CD4-positive, alpha-beta T cell treated with Interleukin-4 for 4 hours (primary cell): ENCODE data around the gene NRXN3.

Source experiments
- DNase-seq: peaks from one replicate; pipeline ENCODE4 v3.0.0-alpha.2; 2020

The NRXN3 gene

DNA sequence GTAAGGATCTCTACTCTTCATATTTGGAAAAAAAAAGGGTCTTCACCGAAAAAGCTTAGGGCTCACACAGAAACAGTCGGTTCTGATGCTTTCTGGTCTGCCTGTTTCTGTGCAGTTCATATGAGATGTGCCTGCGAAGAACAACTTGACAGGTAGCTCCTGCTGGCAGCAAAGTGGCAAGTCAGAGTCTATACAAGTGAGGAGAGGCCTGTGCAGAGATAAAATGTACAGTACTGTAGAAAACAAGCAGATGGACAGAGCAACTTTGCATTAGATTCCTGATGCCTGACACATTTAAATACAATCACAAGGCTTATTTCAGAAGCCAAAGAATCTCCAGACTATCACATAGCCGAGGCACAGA is 1105.1 kb downstream of the NRXN3 start:
- no peak for DNase-seq

DNA sequence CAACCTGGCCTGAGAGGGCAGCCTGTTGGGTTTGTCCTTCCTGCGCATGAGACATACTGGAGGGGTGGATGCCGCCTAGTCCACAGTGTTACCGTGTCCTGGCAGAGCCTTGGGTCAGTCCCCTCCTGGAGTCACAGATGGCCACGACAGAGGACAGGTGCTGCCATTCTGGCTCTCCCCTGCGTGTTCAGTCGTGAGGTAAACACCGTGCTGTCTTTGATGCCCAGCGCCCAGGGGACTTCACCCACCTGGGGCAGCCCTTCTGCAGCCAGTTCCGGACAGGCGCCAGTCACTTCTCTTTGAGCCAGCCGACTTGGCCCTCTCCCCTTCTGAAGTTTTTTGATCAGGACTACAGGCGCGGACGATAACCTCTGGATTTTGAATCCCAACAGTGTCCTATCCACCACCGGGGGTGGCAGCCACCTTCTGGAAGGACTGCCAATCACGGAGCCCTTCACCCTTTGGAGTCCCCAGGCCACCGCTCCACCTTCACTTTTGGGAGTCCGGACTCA is 1108.2 kb downstream of the NRXN3 start:
- DNase-seq = no peak

DNA sequence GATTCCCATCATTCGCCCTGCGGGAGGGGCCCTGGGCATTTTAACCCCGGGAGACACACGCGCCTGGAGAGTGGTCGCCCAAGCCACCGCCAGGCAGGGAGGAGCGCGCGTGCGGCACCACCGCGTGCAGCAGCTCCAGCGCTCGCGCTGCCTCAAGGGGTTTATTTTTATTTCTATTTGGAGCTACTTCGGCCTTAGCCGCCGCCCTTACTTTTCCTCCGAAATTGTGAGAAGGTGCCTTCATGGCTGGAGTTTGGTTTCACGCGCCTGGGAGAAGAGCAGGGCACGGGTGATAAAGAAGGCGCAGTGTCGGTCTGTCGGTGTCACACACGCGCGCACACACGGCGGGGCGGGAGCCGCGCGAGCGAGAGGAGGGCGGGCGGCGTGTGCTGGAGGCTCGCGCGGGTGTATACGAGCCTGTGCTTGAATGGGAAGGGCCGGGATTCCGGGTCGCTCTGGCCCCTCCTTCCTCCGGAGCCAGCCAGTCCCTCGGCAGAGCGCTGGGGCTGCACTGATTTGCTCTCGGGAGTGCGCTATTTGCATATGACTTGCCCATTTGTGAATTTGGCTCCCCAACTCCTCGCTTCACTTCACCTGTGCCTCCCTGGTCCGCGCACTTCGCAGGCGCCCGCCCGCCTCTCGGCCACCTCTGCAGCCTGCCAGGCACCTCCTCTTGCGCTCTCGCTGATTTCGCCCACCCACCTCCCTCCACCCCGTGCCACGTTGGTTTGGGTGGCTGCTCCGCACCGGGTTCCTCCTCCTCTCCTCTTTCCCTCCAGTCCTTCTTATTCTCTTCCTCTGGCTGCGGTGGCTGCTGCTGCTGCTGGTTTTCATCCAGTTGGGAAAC is 1108.8 kb downstream of the NRXN3 start:
- DNase-seq = no peak

DNA sequence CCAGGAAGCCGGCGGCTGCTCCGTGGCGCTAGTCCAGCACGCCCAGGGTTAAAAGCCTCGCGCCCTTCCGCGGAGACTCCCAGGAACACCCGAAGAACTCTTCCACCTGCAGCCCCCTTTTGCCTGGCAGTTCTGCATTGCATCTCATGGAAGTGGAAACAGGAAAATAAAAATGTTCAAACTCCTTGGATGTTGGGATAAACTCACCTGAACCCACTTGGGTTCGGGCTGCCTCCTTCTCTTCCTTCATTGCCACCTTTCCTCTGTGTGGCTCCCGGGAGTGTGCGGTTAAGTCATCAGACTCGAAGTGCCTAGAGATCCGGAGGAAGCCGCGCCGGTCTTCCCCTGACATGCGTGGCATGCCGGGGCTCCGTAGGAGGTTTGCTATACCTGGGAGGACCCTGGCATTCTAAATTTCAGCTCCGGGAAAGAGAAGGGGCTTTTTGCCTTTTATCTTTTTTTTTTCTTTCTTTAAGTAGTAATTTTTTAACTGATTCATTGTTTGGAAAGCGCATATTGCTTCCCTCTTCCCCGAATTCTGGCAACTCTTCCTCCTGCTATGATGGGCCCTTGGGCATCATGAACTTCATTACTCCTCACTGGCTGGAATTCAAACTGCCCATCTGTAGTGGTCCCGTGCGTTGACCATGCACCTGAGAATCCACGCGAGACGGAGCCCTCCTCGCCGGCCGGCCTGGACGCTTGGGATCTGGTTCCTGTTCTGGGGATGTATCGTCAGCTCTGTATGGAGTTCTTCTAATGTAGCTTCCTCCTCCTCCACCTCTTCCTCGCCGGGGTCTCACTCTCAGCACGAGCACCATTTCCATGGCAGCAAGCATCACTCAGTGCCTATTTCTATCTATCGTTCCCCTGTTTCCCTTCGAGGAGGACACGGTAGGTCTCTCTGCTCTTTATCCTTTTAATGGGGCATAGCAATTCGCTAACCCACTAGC is 1109.7 kb downstream of the NRXN3 start:
- DNase-seq = no peak

DNA sequence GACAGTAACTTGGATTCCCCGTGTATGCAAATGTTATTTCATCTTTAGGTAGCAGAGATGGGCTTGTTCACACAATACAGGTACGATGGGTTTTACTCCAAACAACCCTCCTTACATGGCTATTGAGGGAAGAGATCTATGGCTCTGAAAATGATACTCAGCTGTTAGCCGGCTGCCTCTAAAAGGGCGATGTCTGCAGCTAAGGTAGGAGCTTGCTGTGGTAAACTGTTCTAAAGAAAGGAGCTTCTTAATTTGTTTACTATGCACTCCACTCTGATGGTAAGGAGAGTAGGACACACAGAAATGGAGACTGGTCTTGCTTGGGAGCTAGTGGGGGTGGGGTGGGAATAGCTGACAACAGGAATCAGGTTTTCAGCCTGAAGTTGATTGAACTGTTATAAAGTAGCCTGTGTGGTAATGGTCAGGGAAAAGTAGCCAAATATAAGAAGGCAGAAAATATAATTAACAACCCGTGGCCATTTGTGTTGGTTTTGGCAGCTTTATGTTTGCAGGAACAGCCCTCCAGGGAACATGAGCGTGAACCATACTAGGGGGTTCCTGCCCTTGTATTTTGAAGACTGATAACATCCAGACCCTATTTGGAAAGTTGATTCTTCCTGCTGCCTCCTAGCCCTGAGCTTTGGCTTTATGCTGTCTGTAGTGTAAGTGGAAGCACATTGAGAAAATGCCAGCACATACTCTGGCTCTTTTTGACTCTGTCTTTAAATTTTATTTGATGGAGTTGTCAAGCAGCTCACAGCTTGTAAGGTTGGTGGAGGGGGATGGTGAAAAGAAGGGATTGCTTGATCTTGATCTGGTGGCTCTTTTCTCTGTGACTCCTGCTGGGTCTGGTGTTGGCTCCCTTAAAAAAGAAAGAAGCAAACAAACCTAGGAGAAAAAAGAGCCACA is 1111.3 kb downstream of the NRXN3 start:
- DNase-seq = no peak

GRCh38 chr14:79284621-79285020 is 1114.4 kb downstream of the NRXN3 start:
- DNase-seq = no peak

GRCh38 chr14:79285263-79285662 is 1115.1 kb downstream of the NRXN3 start:
- no peak for DNase-seq

GRCh38 chr14:79287976-79288375 is 1117.8 kb downstream of the NRXN3 start:
- DNase-seq = no peak

- no peak for DNase-seq
Measured at GRCh38 chr14:79293482-79294177, 1123.5 kb downstream of the NRXN3 start.

GRCh38 chr14:79294499-79294898 is 1124.3 kb downstream of the NRXN3 start:
- DNase-seq = no peak

DNA sequence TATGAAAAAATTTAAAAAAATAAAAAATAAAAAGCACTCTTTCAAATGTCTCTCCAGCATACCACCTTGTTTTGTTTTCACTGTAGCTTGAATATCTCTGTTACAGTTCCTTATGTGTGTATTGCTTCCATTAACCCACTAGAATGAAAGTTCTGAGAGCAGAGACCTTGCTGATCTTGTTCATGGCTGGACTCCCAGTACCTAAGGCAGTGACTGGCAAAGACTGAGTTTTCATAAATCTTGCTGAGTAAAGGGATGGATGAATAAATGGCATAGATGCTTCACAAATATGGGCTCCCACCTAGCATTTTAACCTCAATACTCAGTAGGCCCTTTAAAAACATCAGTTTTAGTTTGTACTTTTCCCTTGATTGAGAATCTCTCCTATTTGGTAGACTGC is 1125.2 kb downstream of the NRXN3 start:
- no peak for DNase-seq

DNA sequence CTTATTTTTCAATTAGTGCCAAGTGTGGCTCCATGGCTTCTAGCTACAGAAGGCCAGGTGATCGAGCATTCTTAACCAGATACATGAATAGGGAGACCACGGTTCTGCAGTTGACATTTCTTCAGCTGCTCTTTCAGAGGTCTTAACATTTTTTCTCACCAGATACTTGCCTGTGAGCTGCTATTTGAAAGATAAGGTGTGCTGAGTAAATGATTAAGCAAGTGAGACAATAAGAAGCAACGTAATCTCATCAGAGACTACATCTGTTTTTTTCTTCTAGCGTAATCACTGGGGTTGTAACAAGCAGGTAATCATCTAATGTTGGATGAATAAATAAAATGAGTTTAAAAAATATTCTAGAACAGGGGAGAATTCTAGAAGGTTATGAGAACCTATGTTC is 1128.2 kb downstream of the NRXN3 start:
- no peak for DNase-seq

GRCh38 chr14:79299162-79299561 is 1129.0 kb downstream of the NRXN3 start:
- DNase-seq = no peak

- no peak for DNase-seq
Measured at GRCh38 chr14:79304279-79304678, 1134.1 kb downstream of the NRXN3 start.

GRCh38 chr14:79306546-79306945 is 1136.4 kb downstream of the NRXN3 start:
- DNase-seq = no peak

- no peak for DNase-seq
Measured at GRCh38 chr14:79318371-79318770, 1148.2 kb downstream of the NRXN3 start.

GRCh38 chr14:79320561-79320960 is 1150.4 kb downstream of the NRXN3 start:
- DNase-seq = no peak

GRCh38 chr14:79321070-79321469 is 1150.9 kb downstream of the NRXN3 start:
- DNase-seq = no peak

- DNase-seq = no peak
Measured at GRCh38 chr14:79325071-79325470, 1154.9 kb downstream of the NRXN3 start.

DNA sequence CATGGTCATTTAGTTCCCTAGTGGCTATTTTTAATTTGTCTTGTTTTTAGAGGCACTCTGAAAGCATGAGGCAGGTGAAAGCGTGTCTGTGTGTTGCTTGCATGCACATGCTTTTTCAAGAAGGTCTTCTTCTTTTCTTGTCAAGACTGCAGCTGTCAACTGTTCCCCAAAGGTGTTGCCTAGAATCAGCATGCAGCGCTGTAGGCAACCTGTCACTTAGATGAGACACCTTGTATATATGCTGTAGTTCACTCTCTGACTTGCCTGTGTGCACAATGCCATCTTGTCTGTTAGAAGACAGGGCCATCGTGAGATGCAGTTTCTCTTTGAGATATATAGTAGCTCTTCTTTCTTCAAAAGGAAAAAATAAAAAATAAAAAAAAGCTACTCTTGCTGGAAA is 1155.4 kb downstream of the NRXN3 start:
- no peak for DNase-seq

GRCh38 chr14:79328863-79329262 is 1158.7 kb downstream of the NRXN3 start:
- DNase-seq = no peak

- DNase-seq = no peak
Measured at GRCh38 chr14:79331830-79332229, 1161.7 kb downstream of the NRXN3 start.
